ENCODE data around the gene SEC14L1.
"Not testable (repeated sequence)": the region's sequence is repeated elsewhere in the genome, so short reads cannot be mapped to it uniquely, and the experiment has no call there.

Gene SEC14L1

DNA sequence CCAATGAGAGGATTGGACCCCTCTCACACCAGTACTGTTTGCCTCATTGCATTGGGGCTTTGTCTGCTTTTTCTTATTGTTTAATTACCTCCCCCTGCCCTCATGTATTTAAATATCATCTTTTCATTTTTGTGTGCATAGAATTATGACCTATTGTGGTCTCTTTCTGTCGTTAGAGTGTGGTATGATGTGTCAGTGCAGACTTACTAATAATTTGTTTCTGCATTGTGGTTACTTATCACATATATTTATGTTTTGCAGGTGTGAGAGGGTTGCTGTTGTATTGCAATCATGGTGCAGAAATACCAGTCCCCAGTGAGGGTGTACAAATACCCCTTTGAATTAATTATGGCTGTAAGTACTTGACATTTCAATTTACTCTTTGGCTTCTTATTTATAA is 2.5 kb downstream of the SEC14L1 start:
- no peak for DNase-seq

GRCh38 chr17:77144227-77144626 is 3.5 kb downstream of the SEC14L1 start:
- no peak for DNase-seq

DNA sequence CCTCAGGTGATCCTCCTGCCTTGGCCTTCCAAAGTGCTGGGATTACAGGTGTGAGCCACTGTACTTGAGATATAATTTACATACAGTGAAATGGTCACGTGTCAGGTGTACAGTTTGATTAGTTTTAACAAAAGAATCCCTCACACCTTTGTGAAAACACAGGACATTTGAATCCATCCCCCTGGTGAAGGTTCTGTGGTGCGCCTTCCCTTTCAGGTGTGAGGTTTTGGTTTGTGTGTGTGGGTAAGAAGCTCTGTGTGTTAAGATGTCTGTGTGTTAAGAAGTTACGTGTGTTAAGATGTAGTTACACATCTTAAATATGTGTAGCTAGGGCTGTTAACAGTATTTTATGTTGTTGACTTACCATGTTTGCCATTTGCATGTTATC is 4.4 kb downstream of the SEC14L1 start:
- DNase-seq, result no peak

DNA sequence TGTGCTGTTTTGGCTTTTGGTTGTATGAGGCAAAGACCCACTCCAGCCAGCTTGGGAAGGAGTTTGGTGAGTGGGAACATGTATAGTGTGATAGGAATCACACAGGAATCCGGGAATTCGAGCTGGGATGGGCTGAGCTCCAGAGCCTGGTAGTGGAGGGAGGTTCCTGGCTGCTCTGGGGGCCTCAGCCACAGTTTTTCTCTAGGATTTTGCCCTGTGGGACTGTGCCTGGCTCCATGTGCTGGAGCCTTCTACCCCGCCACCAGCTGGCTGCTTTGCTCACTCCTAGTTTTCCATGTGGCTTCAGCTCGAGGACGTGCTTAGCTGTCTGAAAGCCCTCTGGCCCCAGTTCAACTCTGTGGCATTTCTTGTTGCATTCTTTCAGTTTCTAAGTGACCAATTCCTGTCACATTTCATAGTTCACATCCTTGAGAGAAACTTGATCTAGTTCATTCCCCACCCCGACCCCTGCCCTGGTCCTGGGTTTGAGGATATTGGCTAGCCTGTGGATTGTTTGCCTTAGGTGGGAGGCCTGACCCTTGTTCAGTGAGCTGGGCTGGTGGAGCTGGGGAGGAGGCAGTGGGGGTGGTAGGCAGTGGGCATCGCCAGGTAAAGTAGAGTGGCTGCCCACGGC is 5.0 kb downstream of the SEC14L1 start:
- peak; percentile 17 for DNase-seq

- DNase-seq, result no peak
Observed at GRCh38 chr17:77146246-77146632, 5.5 kb downstream of the SEC14L1 start.

GRCh38 chr17:77146882-77147281 is 6.1 kb downstream of the SEC14L1 start:
- DNase-seq, result no peak

DNA sequence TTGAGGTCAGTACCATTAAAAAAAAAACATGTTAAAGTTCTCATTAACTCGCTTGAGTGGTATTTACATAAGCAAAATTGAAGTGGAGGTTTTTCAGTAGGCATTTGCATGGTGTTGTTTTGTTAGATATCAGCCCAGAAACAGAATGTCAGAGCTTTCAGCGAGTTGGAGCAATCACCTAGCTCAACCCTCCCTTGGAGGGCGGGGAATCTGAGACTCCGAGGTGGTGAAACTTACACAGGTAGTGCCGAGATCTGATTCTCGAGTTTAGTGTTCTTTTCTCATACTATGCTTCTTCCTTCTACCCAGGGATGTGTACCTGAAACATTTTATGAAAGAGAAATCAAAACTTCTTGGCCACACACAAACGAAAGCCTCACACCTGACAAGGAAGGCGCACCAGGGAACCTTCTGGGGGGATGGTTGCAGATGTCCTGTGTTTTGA is 6.6 kb downstream of the SEC14L1 start:
- no peak for DNase-seq

- no peak for DNase-seq
Observed at GRCh38 chr17:77148077-77148939, 7.5 kb downstream of the SEC14L1 start.

DNA sequence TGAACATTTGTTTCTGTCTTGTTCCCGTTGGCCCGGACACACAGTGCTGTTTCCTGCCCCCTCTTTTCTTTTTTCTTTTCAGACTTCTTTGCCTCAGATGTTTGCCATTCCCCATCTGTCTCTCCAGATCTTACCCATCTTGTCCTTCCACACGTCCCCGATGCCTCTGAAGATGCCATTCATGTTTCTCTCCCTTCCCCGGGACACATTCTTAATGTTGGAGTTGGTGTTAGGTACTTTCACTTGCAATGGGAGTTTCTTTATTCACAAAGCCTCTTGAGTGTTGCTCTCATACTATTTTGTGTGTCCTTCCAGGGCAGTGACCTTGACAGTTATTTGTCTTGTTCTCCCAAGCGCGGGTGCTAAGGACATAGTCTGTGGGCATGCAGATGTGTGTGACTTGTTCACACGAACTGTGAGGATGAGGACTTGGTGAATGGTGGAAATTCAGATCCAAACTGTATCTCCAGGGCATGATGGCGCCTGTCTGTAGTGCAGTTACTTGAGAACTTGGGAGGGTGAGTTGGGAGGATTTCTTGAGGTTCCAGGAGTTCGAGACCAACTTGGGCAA is 8.3 kb downstream of the SEC14L1 start:
- DNase-seq, result no peak

DNA sequence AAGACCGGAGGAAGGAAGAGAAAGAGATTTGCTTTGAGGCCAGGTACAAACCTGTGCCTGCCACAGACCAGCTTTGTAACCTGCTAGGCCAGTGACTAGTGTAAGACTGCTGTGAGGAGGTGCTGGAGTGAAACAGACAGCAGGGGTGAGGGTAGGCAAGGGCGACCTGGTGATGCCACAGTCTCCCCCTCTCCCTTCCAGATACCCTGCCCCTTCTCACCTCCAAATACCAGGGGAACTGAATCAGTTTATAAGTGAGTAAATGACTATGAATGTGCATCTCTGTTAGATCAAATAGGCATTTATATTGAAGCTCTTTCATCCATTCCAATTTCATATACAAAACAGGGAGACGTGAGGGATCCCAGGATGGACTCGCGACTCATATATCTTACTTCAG is 9.4 kb downstream of the SEC14L1 start:
- no peak for DNase-seq

- no peak for DNase-seq
Observed at GRCh38 chr17:77151186-77151585, 10.4 kb downstream of the SEC14L1 start.

- not testable (repeated sequence) for DNase-seq
Observed at GRCh38 chr17:77152056-77152455, 11.3 kb downstream of the SEC14L1 start.

- DNase-seq, result no peak
Observed at GRCh38 chr17:77153472-77153871, 12.7 kb downstream of the SEC14L1 start.

- no peak for DNase-seq
Observed at GRCh38 chr17:77153999-77154586, 13.3 kb downstream of the SEC14L1 start.

GRCh38 chr17:77155125-77155524 is 14.4 kb downstream of the SEC14L1 start:
- DNase-seq, result no peak

DNA sequence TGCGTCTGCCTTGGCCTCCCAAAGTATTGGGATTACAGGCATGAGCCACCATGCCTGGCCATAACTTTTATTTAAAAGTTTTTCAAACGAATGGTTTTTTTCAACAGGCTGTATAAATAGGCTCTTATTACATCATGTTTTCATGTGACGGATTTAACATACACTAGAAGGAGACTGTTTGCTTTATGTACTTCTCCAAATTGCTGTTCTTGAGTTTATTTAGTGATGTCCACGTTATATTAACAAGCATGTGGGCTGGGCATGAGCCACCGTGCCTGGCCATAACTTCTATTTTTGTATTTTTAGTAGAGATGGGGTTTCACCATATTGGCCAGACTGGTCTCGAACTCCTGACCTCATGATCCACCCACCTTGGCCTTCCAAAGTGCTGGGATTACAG is 17.0 kb downstream of the SEC14L1 start:
- DNase-seq, result not testable (repeated sequence)

DNA sequence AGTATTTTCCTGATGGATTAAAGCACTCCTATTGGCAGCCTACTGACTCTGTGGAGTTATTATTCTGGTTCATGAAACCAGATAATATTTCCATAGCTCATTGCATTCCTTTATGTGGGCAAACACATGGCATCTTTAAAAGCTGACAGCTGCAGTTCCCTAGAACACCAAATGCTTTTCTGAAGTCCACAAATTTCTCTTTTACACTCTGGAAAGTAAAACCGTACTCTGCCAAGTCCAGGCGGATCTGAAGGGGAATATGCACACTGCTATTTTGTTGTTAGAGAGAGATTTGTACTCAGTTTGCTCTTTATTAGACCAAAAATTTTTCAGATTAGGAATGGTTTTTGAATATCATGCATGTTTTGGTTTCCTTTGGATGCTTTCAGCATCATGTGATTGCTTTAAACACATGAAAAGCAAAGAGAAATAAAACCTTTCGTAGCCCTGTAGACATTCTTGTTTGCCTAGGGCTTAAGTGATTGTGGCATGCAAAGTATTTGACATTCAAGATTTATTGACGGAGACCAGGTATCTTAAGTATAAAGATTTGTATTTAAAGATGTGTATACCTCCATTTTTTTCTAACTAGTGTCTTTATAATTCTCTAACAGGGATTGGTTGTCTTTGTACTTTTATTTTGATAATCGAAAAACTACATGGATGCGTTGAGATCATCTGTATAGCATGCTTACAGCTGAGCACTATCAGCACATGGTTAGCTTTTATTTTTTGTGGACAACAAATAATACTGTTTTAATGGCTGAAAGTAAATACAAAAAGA is 19.5 kb downstream of the SEC14L1 start:
- no peak for DNase-seq

DNA sequence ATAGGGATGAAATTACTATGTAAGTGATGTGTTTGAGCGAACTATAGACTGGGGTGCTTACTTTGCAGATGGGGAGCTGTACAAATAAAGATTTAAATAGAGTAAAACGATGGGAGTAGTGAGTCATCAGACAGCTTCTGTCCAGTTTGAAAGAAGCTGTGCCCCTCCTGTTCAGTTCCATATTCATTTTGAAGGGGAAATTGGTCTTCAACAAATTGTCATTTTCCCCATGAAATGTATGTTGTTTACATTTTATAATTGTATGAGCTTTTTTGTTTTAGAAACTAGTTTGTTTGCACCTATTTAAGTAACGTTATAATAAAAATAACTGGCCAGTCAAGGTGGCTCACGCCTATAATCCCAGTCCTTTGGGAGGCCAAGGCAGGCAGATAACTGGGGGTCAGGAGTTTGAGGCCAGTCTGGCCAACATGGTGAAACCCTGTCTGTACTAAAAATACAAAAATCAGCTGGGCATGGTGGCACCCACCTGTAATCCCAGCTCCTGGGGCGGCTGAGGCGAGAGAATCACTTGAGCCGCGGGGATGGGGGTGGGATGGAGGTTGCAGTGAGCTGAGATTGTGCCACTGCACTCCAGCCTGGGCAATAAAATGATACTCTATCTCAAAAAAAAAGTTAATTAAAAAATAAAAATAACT is 20.2 kb downstream of the SEC14L1 start:
- DNase-seq, result no peak

DNA sequence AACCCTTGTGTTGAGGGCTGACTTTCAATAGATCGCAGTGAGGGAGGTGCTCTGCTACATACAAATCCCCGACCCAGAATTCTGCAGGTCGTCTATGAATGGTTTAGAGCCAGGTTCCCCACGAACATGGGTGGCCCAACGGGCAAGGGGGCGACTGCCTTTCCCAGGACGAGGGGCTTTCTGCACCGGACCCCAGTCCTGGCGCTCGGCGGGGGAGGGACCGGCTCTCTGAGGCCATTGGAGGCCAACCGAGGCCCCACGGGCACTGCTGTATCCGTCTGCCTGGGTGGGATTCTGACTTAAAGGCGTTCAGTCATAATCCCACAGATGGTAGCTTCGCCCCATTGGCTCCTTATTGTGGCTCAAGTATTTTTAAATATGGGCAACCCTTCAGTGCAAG is 21.2 kb downstream of the SEC14L1 start:
- DNase-seq, result no peak

DNA sequence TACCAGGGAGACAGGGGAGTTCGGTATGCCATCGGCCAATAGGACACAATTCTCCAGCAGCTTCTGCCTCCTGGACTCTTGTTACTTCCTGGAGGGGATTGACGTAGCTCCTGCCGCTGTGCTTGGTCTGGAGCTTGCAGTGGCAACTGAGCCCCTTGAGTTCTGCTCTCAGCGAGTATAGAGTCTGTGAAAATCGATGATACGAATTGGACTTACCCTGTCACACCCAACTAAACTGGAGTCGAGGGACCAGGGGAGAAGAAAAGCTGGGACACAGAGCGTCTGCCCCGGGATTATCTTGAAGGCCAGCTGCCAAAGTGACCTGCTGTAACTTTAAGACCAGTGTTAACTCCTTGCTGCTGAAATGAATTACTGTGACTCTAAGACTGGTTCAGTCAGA is 22.2 kb downstream of the SEC14L1 start:
- no peak for DNase-seq

DNA sequence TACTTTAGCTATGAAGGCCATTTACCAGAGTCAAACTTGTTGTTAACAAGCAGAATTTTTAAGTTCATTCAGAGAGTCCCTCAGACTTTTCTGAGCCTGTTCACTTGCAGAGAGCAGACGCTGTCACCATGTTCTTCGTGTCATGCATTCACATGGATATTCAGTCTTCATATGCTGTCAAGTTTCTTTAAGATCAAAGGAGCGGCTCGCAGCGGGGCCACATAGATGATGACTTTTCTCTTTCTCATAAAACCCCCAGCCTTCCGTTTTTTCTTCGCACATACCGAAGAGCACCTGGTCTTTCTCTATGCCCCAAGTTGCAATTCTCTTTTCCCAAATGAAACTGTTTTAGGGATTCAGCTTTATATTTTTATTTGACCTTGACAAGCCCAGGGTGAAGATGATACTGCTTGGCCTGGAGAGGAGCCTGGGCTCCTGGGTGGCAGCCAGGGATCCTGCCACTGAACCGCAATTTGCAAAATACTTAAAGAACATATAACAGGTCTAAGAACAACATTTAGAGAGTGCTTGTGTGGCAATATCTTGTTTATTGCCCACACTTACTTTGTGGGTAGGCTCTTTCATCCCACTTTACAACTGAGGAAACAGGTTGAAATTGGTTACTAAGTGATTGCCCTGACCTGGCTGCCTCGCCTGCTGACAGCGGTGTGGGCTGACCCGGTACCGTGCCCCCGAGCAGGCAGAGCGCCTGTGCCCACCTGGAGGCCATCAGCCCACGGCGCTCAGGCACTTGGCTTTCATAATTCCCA is 22.9 kb downstream of the SEC14L1 start:
- peak; percentile 27 for DNase-seq

Data from DMS79 (cell line).